RPMI7951 (cell line): ENCODE data around the gene CCDC71. TPM values are rescaled to one million over a fixed set of nuclear protein-coding genes. Genes with fewer than 3 reads are reported as not detected.

Experiments used
- DNase-seq: peaks from one replicate; pipeline ENCODE4 v3.0.0-alpha.2; 2012; ENCODE audit warnings: low read depth
- total RNA-seq: library from RNA; depleted of rRNA; stranded (reverse); fragments of >200 nt; shearing (Covaris generic); gene quantifications from 2 replicates; pipeline ENCODE4 v1.2.3, GENCODE V29; 2014

Gene CCDC71
- total RNA-seq, 1 experiment from 2014 or later, result 26.0 TPM

- no peak for DNase-seq
These were observed 4.6 kb upstream of the CCDC71 start for GRCh38 chr3:49170744-49171118.

DNA sequence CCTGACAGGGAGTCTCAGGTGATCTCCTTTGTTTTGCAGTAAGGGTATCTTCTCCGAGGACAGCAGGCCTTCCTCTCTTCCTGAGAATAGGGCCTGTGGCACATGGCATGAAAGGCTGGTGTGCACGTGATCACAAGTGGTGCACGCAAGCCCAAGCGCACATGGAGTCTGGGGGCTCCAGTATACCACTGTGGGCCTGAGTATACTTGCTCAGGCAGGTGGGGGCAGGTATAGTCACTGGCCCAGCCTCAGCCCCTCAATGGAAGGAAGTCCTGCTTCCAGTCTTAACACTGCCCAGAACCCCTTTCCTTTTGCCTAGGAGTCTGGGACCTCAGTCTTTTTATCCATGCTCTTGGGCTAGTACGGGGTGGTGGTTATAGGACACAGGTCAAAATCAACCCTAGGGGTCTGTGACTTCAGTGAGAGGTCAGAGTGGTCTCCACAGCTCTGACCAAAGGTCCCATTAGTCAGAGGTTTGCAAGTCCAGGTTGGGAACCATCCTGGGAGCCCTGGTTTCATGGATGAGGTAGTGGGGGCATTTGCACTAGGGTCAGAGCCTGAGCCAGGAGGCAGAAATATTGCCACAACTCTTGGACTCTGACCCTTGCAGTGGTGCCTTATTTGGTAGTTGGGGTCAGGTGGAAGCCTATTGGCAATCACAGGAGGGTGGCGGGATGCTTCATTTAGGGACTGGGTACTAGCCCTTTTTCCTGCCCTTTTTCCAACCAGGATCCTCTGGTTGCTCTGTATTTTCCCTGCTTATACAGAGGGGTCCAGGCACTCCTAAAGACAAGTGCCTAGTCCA, 823 bp upstream of the CCDC71 start:
- no peak for DNase-seq

DNA sequence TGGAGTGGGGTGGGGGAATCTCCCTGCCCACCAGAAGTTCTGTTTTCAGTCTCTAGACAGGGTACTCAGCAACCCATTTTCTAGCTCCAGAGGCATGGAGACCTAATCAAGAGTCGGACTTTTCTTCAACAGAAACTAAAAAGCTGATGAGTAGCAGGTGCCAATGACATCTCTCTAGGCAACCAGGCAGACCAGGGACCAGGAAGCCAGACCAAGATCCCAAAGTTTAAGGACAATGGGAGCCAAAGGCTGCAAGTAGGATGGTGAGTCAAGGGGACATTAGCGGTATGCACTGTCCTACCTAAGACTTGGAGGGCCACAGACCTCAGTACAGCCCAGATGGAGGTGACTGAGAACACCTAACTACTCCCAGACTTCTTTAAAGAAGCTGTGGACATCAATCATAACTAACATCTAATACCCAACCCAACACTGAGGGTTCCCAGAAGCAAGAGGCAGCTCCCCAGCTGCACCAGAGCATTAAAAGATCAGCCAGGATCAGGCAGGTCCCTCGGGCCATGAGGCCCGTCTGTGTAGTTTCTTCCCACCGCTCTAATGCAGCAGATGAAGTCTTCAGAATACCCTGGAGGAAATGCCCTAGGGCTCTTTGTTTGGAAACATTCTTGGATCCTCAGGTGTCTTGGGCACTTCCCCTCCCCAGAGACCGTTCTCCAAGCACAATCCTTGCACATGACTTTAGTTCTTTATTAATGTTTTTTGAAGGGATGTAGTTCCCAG, 979 bp downstream of the CCDC71 start:
- DNase-seq, result no peak

DNA sequence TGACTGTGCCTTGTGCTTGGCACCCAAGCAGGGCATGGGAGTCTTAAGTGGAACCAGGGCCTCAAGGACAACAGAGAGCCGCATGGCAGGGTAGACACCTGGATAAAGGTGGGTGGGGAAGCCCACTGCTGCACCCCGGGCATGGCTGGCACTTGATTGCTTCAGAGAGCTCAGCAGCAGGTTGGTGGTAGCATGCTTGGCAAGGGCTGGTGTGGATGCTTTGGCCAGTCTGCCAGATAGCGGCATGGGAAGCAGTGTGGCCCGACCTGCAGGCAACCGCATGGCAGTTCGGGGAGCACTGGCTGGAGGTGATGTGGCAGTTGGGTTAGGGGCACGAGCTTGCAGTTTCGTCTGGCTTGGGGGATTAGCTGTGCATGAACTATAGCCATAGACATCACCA, 2.5 kb downstream of the CCDC71 start:
- DNase-seq, result no peak

DNA sequence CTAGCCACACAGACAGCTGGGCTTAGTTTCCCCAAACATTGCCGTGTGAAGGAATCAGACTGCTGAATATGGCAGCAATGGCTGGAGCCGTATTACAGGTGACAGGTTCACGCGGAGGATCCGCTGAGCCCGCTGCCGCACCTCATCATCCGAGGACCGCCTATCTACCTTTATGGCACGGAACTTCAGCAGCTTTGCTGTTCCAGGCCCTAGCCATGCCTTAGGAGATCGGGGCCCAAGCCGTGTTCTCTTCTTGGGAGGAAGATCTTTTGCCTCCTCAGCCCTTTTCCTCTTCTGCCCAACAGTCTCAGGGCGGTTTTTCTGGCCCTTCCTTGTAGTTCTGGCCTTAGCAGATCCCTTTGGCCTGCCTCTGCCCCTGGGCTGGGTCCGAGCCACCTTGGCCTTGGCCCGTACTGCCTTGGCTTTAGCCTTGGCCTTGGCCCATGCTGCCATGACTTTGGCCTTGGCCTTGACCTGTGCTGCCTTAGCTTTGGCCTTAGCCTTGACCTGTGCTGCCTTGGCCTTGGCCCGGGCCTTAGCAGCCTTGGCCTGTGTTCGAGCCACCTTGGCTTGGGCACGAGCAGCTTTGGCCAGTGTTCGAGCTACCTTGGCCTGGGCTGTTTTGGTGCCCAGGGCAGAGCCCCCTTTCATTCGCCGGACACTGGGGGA, 3.2 kb downstream of the CCDC71 start:
- DNase-seq, result no peak

- DNase-seq, result no peak
These were observed 4.2 kb downstream of the CCDC71 start for GRCh38 chr3:49161808-49162530.

DNA sequence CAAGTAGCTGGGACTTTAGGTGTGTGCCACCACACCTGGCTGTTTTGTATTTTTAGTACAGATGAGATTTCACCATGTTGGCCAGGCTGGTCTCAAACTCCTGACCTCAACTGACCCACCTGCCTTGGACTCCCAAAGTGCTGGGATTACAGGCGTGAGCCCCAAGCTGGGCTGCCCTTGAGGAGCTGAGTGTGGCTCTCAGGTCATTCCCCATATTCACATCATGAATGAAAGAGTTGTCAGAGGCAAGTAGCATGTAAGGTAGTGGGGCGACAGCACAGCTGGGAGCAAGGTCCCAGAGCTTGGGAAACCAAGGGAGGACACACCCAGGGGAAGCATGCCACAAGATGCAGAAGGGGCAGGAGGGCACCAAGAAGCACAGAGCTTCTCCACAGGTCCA, 4.9 kb downstream of the CCDC71 start:
- no peak for DNase-seq

GRCh38 chr3:49158792-49159191, 7.3 kb downstream of the CCDC71 start:
- no peak for DNase-seq

GRCh38 chr3:49158103-49158709, 7.9 kb downstream of the CCDC71 start:
- peak; percentile 41 for DNase-seq

DNA sequence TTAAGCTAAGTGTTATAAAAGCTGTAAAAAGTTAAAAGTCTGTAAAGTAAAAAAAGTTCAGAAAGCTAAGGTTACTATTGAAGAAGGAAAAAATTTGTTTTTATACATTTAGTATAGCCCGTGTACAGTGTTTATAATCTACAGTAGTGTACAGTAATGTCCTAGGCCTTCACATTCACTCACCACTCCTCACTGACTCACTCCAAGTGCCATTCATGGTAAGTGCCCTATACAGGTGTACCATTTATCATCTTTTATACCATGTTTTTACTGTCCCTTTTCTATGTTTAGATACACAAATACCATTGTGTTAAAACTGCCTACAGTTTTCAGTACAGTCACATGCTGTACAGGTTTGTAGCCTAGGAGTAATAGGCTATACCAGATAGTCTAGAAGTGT, 8.8 kb downstream of the CCDC71 start:
- no peak for DNase-seq

DNA sequence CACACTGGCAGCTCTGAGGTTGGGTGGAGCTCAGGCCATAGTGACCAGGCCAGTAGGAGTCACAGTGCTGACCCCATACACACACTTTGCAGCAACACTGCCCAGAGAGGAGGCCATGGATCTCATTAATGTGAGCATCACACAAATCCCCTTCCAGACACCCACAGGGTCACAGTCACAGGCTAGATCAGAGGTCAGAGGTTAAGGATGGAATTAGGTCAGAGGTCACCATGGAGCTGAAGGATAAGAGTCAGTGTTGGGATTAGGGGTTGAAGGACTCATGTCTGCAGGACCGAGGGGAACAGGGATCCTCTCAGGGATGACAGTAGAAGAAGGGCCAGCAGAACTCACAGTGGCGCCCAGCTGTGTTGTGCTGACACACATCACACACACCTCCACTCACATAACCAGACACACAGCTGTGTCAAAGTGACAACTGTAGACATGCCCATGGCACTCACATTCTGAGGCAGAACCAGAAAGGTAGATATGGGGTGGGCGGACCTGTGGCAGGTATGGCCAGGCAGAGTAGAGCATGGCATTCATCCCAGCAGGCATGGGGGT, 12.7 kb downstream of the CCDC71 start:
- no peak for DNase-seq

DNA sequence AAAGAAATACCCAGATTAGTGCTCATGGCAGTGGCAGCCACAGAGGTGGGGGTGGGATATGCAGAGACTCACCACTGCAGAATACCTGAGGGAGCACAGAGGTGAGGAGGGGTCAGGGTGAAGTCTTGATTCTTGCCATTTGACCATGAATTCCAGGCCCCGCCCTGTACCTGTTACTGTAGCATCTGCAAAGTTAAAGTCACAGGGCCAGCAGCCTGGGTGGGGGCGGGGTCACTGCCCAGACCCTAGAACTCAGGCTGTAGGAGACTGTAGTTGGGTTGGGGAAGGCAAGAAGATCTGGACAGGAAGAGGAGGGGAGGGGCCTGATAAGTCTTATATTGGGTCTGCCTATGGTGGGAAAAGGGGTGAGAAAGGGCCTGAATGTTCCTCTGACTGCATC, 14.5 kb downstream of the CCDC71 start:
- DNase-seq, result no peak

GRCh38 chr3:49148159-49148558, 18.0 kb downstream of the CCDC71 start:
- no peak for DNase-seq

GRCh38 chr3:49140080-49140479, 26.1 kb downstream of the CCDC71 start:
- no peak for DNase-seq

- DNase-seq, result no peak
These were observed 30.6 kb downstream of the CCDC71 start for GRCh38 chr3:49135499-49135898.

DNA sequence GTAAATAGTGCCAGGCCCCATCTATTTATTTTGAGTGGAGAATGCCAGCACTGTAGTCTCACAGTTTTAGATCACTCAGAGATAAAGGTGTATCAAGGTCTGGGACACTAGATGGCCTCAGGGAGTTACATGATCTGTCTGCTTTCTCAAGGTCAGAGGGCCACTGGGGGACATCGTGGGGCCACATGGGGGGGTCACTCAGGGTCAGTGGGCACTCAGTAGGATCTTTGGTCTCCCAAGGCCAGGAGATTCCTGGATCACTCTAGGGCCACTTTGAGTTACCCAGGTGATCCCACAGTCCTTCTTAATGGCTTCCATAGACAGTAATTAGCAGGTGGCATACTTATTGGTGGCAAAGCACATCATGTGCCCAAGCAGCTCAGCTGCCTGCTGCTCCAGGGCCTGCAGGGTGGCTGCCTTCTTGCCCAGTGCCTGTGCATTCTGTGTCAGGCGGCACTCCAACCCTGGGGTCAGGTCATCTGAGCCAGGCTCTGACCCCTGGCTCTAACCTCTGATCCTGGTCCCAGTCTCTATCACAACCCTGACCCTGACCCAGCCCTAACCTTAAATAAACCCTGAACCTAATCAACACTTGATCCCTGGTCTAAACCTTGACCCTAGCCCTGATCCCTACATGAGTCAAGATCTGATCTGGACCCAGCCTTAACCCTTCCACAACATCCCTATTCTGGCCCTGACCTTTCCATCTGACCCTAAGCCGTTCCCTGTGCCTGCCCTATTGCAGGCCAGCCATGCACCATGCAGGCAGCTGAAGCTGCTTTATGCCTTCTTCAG, 31.5 kb downstream of the CCDC71 start:
- DNase-seq, result no peak

DNA sequence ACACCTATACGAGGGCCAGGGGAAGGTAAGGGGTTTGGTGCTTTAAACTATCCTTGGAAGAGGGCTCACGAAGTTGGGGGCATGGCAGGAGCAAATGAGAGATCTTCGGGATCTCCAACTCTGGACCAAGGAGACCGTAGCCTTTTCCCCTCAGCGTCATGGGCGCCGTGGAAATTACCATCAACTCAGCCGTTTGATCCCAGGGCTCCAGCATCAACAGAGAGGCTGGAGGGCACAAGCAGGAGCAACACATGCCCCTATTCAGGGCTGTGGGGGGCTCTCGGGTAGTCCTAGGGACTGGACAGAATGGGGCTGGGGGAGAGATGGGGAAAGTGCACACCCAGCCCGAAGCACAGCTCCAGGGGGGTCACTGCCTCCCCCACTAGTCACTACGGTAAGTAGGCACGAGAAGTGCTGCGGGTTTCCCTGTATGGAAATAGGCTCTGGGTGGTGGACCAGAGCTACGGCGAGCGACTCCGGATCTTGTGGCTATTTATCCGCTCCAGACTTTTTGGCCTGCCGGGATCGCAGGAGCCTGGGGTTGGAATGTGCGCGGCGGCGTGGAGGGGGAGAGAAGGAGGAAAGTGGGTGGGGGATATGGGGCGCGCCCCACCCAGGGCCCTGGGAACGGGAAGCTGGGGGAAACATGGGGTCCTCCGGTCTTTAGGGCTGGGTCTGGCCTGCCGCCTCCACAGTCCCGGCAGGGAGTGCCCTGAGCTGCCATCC, 32.7 kb downstream of the CCDC71 start:
- DNase-seq, result peak; percentile 90

DNA sequence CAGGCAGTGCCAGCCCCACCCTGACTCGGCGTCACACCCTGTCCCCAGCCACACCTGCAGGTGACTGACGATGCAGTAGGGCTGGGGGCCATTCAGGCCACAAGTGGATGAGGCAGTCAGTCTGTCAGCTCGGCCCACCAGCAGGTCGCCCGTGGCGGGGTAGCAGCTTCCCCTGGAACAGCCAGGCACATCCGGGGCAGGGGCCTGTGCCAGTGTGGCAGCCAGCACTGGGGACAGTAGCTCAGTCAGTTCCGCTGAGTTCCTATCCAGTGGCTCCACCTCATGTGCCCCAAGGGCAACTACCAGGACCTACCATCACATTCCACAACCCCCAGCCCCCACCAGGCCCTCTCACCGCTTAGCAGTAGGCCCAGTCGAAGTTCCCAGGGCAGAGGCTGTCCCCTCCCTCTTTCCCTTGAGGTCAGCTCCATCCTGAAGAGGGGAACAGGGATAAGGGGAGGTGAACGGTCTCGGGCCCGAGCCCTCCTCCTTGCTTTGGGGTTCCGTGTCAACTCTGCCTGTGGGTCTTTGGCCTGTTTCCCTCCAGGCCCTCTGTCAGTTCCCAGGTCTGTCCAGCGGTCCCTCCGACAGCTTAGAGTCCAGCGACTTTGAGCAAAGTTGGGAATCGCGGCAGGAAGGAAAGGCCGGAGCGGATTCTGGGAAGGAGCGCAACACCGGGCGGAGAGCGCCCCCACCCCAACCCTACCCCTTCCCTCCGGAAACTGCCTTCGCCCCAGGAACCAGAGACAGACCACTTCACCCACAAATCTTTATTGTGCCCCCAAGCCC, 33.5 kb downstream of the CCDC71 start, which contains the start of gene LAMB2:
Gene LAMB2, minus strand, starts transcription at position 614 of the 789 bp plus-strand sequence. Its CDS starts 183 bp downstream, at position 431.
- peak; percentile 93 for DNase-seq

- DNase-seq, result no peak
These were observed 34.1 kb downstream of the CCDC71 start for GRCh38 chr3:49132073-49132436.
